LNCaP clone FGC (cell line): ENCODE data around the gene BPIFB2.

Experiments
- DNase-seq: peaks from one replicate; pipeline ENCODE4 v3.0.0-alpha.2; 2011; ENCODE audit warnings: low read depth
- H3K4me3 ChIP-seq: 2 replicates; pipeline ENCODE4 v1.5.1; 2011; ENCODE audit warnings: mild to moderate bottlenecking, low read depth, low read length, control low read depth
- CTCF ChIP-seq: IDR thresholded peaks from 2 replicates; pipeline ENCODE4 v1.5.1; 2012; ENCODE audit warnings: mild to moderate bottlenecking; ENCODE audit not compliant: control insufficient read depth, insufficient read depth; ENCODE audit errors: extremely low read depth

BPIFB2 gene

GRCh38 chr20:33022289-33022688 lies 14.8 kb downstream of the BPIFB2 start:
- TF ChIP-seq CTCF: no peak
- no peak overlapping the region for H3K4me3 ChIP-seq
- DNase-seq: no peak

GRCh38 chr20:33022694-33023438 lies 15.4 kb downstream of the BPIFB2 start:
- no peak for DNase-seq
- TF ChIP-seq CTCF: no peak
- H3K4me3 ChIP-seq: no peak overlapping the region

- TF ChIP-seq CTCF: no peak
- no peak for DNase-seq
- H3K4me3 ChIP-seq: no peak overlapping the region
Observed at GRCh38 chr20:33023439-33024242, 16.1 kb downstream of the BPIFB2 start.

- no peak for DNase-seq
- H3K4me3 ChIP-seq: no peak overlapping the region
- TF ChIP-seq CTCF: no peak
Observed at GRCh38 chr20:33024243-33024560, 16.7 kb downstream of the BPIFB2 start.

- TF ChIP-seq CTCF: no peak
- no peak overlapping the region for H3K4me3 ChIP-seq
- DNase-seq: no peak
Observed at GRCh38 chr20:33024609-33025317, 17.3 kb downstream of the BPIFB2 start.

GRCh38 chr20:33025318-33025876 lies 17.9 kb downstream of the BPIFB2 start:
- DNase-seq: no peak
- TF ChIP-seq CTCF: no peak
- H3K4me3 ChIP-seq: no peak overlapping the region
